Stimulated activated CD4-positive, alpha-beta T cell treated with anti-CD3 and anti-CD28 coated beads, Interleukin-1b, Interleukin-23, amount 100 ng/mL, for 48 hours (primary cell): Measurements from ENCODE around the gene TAF11L13.
"Not testable (repeated sequence)": the region's sequence is repeated elsewhere in the genome, so short reads cannot be mapped to it uniquely, and the experiment has no call there.

Experiments
- DNase-seq: peaks from one replicate; pipeline ENCODE4 v3.0.0-alpha.2; 2020

TAF11L13 gene

GRCh38 chr5:17631788-17632187 is at the start of gene TAF11L13:
TAF11L13 (plus strand) TSS chr5:17632088.
- DNase-seq, result not testable (repeated sequence)

GRCh38 chr5:17585658-17586057 is 46.2 kb upstream of the TAF11L13 start, which contains the start of gene TAF11L7:
TAF11L7 (minus strand) TSS chr5:17585758.
- not testable (repeated sequence) for DNase-seq

- DNase-seq, result not testable (repeated sequence)
Observed at GRCh38 chr5:17590860-17591259, 41.0 kb upstream of the TAF11L13 start, which contains the start of gene TAF11L8. TAF11L8 (minus strand) TSS chr5:17590960.

GRCh38 chr5:17594255-17594654 is 37.6 kb upstream of the TAF11L13 start, which contains the start of gene TAF11L9:
TAF11L9 (minus strand) TSS chr5:17594394.
- DNase-seq, result not testable (repeated sequence)

GRCh38 chr5:17597728-17598127 is 34.2 kb upstream of the TAF11L13 start, which contains the start of gene TAF11L10:
TAF11L10 (minus strand) TSS chr5:17597828.
- DNase-seq, result not testable (repeated sequence)

GRCh38 chr5:17603880-17604279 is 28.0 kb upstream of the TAF11L13 start, which contains the start of gene TAF11L11:
TAF11L11 (plus strand) TSS chr5:17604183.
- not testable (repeated sequence) for DNase-seq

- DNase-seq, result no peak
Observed at GRCh38 chr5:17604951-17605350, 26.9 kb upstream of the TAF11L13 start.

- not testable (repeated sequence) for DNase-seq
Observed at GRCh38 chr5:17607461-17607860, 24.4 kb upstream of the TAF11L13 start.

GRCh38 chr5:17610092-17610491 is 21.8 kb upstream of the TAF11L13 start, which contains the start of gene TAF11L12:
TAF11L12 (plus strand) TSS chr5:17610392.
- DNase-seq, result not testable (repeated sequence)

GRCh38 chr5:17614872-17615605 is 16.8 kb upstream of the TAF11L13 start:
- DNase-seq, result no peak

GRCh38 chr5:17619354-17619753 is 12.5 kb upstream of the TAF11L13 start:
- no peak for DNase-seq

GRCh38 chr5:17620627-17621026 is 11.3 kb upstream of the TAF11L13 start:
- DNase-seq, result no peak

- DNase-seq, result no peak
Observed at GRCh38 chr5:17625686-17626085, 6.2 kb upstream of the TAF11L13 start.

- DNase-seq, result no peak
Observed at GRCh38 chr5:17634160-17634559, 2.3 kb downstream of the TAF11L13 start, which contains the start of gene TAF11L14. TAF11L14 (plus strand) TSS chr5:17634460.

- DNase-seq, result not testable (repeated sequence)
Observed at GRCh38 chr5:17649232-17649631, 17.3 kb downstream of the TAF11L13 start.

GRCh38 chr5:17655201-17655759 is 23.4 kb downstream of the TAF11L13 start:
- DNase-seq, result not testable (repeated sequence)

GRCh38 chr5:17655921-17656320 is 24.0 kb downstream of the TAF11L13 start:
- no peak for DNase-seq

- no peak for DNase-seq
Observed at GRCh38 chr5:17663182-17663581, 31.3 kb downstream of the TAF11L13 start.

GRCh38 chr5:17665836-17666235 is 33.9 kb downstream of the TAF11L13 start:
- no peak for DNase-seq

- DNase-seq, result no peak
Observed at GRCh38 chr5:17666726-17667235, 34.9 kb downstream of the TAF11L13 start.

- DNase-seq, result no peak
Observed at GRCh38 chr5:17670353-17670752, 38.5 kb downstream of the TAF11L13 start.

GRCh38 chr5:17678751-17679324 is 47.0 kb downstream of the TAF11L13 start:
- DNase-seq, result no peak

- DNase-seq, result no peak
Observed at GRCh38 chr5:17679597-17680203, 47.8 kb downstream of the TAF11L13 start.
